ENCODE measurements around the gene LTBR.

Gene LTBR

DNA sequence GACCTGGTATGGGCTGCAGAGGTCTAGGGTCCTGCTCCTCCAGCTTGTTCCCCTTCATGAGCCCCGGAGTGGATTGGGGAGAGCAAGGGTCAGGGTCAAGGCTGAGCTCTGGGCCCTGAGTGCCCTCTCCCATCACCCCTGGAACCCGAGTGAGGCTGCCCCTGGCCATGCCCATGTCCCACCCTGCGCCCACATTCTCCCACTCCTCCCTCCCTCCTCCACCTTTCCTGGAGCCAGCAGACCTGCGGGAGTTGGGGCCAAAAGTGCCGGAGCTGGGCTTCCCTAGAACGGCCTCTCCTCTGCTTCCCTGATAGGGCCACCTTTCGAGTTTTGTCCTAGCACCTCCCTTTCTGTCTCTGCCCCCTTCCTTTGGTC, 9.2 kb upstream of the LTBR start:
- Histone ChIP-seq H3K4me1 (ENCODE audit: control insufficient read depth in 2 of 2, insufficient read depth in 2 of 2, low read length in 2 of 2) (peaks cover 61 to 67% of the 10 kb centered on the region in 2 donors), H3K9ac (ENCODE audit: low read depth in 1 of 2, low read length in 2 of 2) (peak overlapping the region; percentile 84 to 100), H3K9me3 (ENCODE audit: control insufficient read depth in 2 of 2, low read length in 2 of 2) (no peaks in the 10 kb centered on the region), H3K27ac (ENCODE audit: low read depth in 2 of 2, low read length in 2 of 2) (peak overlapping the region; percentile 95 to 99), H3K27me3 (ENCODE audit: control insufficient read depth in 2 of 2, insufficient read depth in 2 of 2, low read length in 2 of 2) (peaks cover 0 to 3% of the 10 kb centered on the region in 2 donors), H3K4me3 (ENCODE audit: low read length in 2 of 2) (peak overlapping the region; percentile 71 to 98), H3K36me3 (ENCODE audit: control insufficient read depth in 2 of 2, insufficient read depth in 2 of 2, low read length in 2 of 2) (peaks cover 0 to 4% of the 10 kb centered on the region in 2 donors)

GRCh38 chr12:6375269-6376078, 8.5 kb upstream of the LTBR start, which contains the start of gene SCNN1A:
Gene SCNN1A, minus strand, starts transcription at chr12:6375563. Its CDS starts 780 bp downstream, at chr12:6374783.
- H3K4me3 ChIP-seq (ENCODE audit: low read length in 2 of 2): peak within 1 kb of the TSS; percentile 71 to 98

DNA sequence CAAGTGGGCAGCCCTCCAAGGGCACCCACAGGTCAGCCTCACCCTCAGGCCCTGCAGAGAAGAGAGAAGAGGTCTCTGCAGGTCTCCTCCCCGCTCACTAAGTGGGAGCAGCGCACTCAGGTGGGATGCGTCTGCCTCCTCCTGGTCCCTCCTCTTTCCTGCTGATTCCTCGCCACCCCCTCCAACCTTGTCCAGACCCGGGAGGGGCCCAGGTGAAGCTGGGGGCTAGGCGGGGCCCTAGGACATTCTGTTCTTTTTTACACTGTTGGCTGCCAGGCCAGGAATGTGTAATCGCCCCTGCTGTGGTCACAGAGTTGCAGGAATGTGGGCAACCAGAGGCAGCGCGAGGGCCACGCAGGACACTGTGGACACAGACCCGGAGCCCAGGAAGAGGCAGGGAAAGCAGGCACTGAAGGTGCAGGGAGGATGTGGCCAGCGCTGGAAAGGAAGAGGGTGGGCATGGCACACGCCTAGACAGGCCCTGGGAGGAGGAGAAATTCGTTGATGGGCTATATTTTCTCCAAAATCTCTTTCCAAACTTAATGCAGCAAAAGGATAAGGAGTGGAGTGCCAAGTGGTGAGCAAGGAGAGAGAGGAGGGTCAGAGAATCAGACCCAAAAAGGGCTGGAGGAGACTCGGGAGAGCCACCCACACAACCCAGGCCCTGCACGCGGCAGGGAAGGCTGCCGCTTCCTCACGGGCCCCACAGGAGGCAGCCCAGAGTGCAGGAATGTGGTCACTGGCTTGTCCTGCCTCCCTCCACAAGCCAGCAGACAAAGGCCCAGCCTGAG, 7.7 kb upstream of the LTBR start:
- H3K9ac ChIP-seq (ENCODE audit: low read depth in 1 of 2, low read length in 2 of 2): peak overlapping the region; percentile 56 to 100
- H3K4me1 ChIP-seq (ENCODE audit: control insufficient read depth in 2 of 2, insufficient read depth in 2 of 2, low read length in 2 of 2): peaks cover 53 to 56% of the 10 kb centered on the region in 2 donors
- H3K27me3 ChIP-seq (ENCODE audit: control insufficient read depth in 2 of 2, insufficient read depth in 2 of 2, low read length in 2 of 2): peaks cover 0 to 3% of the 10 kb centered on the region in 2 donors
- peak overlapping the region; percentile 95 to 99 for H3K27ac ChIP-seq (ENCODE audit: low read depth in 2 of 2, low read length in 2 of 2)
- H3K4me3 ChIP-seq (ENCODE audit: low read length in 2 of 2): peak overlapping the region; percentile 1 to 98
- no peaks in the 10 kb centered on the region for H3K9me3 ChIP-seq (ENCODE audit: control insufficient read depth in 2 of 2, low read length in 2 of 2)
- peaks cover 0 to 4% of the 10 kb centered on the region in 2 donors for H3K36me3 ChIP-seq (ENCODE audit: control insufficient read depth in 2 of 2, insufficient read depth in 2 of 2, low read length in 2 of 2)

More at GRCh38 chr12:6375269-6376078, 8.5 kb upstream of the LTBR start, which contains the start of gene SCNN1A:
- Histone ChIP-seq H3K27me3 (ENCODE audit: control insufficient read depth in 2 of 2, insufficient read depth in 2 of 2, low read length in 2 of 2) (peaks cover 0 to 3% of the 10 kb centered on the region in 2 donors), H3K27ac (ENCODE audit: low read depth in 2 of 2, low read length in 2 of 2) (peak within 1 kb of the TSS; percentile 95 to 99), H3K9me3 (ENCODE audit: control insufficient read depth in 2 of 2, low read length in 2 of 2) (no peaks in the 10 kb centered on the region), H3K36me3 (ENCODE audit: control insufficient read depth in 2 of 2, insufficient read depth in 2 of 2, low read length in 2 of 2) (peaks cover 0 to 4% of the 10 kb centered on the region in 2 donors), H3K9ac (ENCODE audit: low read depth in 1 of 2, low read length in 2 of 2) (peak within 1 kb of the TSS; percentile 84 to 100), H3K4me1 (ENCODE audit: control insufficient read depth in 2 of 2, insufficient read depth in 2 of 2, low read length in 2 of 2) (peaks cover 55 to 60% of the 10 kb centered on the region in 2 donors)

- H3K9me3 ChIP-seq (ENCODE audit: control insufficient read depth in 2 of 2, low read length in 2 of 2): no peaks in the 10 kb centered on the region
- peak overlapping the region; percentile 27 to 100 for H3K9ac ChIP-seq (ENCODE audit: low read depth in 1 of 2, low read length in 2 of 2)
- peaks cover 47 to 50% of the 10 kb centered on the region in 2 donors for H3K4me1 ChIP-seq (ENCODE audit: control insufficient read depth in 2 of 2, insufficient read depth in 2 of 2, low read length in 2 of 2)
- H3K36me3 ChIP-seq (ENCODE audit: control insufficient read depth in 2 of 2, insufficient read depth in 2 of 2, low read length in 2 of 2): peaks cover 0 to 4% of the 10 kb centered on the region in 2 donors
- H3K27me3 ChIP-seq (ENCODE audit: control insufficient read depth in 2 of 2, insufficient read depth in 2 of 2, low read length in 2 of 2): peaks cover 0 to 3% of the 10 kb centered on the region in 2 donors
- H3K4me3 ChIP-seq (ENCODE audit: low read length in 2 of 2): peak overlapping the region; percentile 1 to 98
- H3K27ac ChIP-seq (ENCODE audit: low read depth in 2 of 2, low read length in 2 of 2): peak overlapping the region; percentile 95 to 99
Measured at GRCh38 chr12:6376870-6377666, 6.9 kb upstream of the LTBR start.

DNA sequence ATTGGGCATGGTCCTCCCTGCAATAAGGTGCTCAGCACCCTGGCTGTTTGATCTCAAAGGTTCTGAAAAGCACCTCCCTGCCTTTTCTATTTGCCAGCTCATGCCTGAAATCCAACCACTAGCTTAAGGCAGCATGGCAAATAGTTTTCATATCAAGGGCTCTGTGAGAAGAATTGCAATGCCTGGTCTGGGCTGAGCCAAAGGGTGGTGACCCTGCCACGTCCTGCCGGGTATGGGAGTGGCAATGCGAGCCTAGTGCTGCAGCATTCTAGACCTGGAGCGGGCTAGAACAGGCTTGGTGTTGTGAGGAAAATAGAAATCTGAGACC, 6.3 kb upstream of the LTBR start:
- H3K36me3 ChIP-seq (ENCODE audit: control insufficient read depth in 2 of 2, insufficient read depth in 2 of 2, low read length in 2 of 2): peaks cover 0 to 4% of the 10 kb centered on the region in 2 donors
- H3K27ac ChIP-seq (ENCODE audit: low read depth in 2 of 2, low read length in 2 of 2): peak overlapping the region; percentile 95 to 99
- H3K4me1 ChIP-seq (ENCODE audit: control insufficient read depth in 2 of 2, insufficient read depth in 2 of 2, low read length in 2 of 2): peaks cover 42 to 45% of the 10 kb centered on the region in 2 donors
- no peak overlapping the region for H3K4me3 ChIP-seq (ENCODE audit: low read length in 2 of 2)
- peaks cover 0 to 3% of the 10 kb centered on the region in 2 donors for H3K27me3 ChIP-seq (ENCODE audit: control insufficient read depth in 2 of 2, insufficient read depth in 2 of 2, low read length in 2 of 2)
- no peaks in the 10 kb centered on the region for H3K9me3 ChIP-seq (ENCODE audit: control insufficient read depth in 2 of 2, low read length in 2 of 2)
- H3K9ac ChIP-seq (ENCODE audit: low read depth in 1 of 2, low read length in 2 of 2): peak overlapping the region; percentile 20 to 100

DNA sequence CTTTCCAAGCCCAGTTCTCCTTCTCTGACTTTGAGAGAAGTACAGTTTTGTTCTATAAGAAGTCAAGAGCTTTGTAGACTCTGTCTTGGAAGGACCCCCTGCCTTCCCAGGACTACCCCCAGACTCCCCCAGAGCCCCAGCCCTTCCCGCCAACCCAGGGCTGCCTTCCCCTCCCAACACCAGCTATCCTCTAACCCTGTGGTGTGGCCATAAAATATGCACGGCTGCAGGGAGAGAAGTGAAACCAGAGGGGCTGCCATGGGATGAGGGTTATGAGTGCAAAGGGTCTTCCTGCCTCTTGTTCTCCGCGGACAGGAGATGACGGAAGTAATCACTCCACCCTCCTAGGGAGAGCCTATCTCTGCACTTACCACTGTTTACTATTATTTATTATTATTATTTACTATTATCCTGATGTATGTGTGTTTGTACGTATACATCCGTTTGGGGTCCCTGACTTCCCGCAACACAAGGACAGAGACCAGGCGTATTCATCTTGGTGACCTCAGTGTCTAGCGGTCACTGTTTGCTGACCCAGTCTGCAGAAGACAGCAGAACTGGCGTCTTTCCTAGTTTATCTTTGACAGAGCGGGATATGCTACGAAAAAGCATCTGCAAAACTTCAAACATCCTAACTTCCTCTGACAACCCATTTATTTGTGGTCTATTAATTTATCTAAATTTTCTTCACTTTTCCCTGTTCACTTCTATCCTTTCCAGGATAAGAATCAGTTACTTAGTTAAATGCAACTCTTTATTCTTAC, 5.1 kb upstream of the LTBR start:
- Histone ChIP-seq H3K27me3 (ENCODE audit: control insufficient read depth in 2 of 2, insufficient read depth in 2 of 2, low read length in 2 of 2) (peaks cover 0 to under 1% of the 10 kb centered on the region in 2 donors), H3K9ac (ENCODE audit: low read depth in 1 of 2, low read length in 2 of 2) (no peak overlapping the region), H3K9me3 (ENCODE audit: control insufficient read depth in 2 of 2, low read length in 2 of 2) (no peaks in the 10 kb centered on the region), H3K4me1 (ENCODE audit: control insufficient read depth in 2 of 2, insufficient read depth in 2 of 2, low read length in 2 of 2) (peaks cover 42 to 43% of the 10 kb centered on the region in 2 donors), H3K27ac (ENCODE audit: low read depth in 2 of 2, low read length in 2 of 2) (peak overlapping the region; percentile 46 to 49), H3K36me3 (ENCODE audit: control insufficient read depth in 2 of 2, insufficient read depth in 2 of 2, low read length in 2 of 2) (peaks cover 0 to 4% of the 10 kb centered on the region in 2 donors), H3K4me3 (ENCODE audit: low read length in 2 of 2) (no peak overlapping the region)

DNA sequence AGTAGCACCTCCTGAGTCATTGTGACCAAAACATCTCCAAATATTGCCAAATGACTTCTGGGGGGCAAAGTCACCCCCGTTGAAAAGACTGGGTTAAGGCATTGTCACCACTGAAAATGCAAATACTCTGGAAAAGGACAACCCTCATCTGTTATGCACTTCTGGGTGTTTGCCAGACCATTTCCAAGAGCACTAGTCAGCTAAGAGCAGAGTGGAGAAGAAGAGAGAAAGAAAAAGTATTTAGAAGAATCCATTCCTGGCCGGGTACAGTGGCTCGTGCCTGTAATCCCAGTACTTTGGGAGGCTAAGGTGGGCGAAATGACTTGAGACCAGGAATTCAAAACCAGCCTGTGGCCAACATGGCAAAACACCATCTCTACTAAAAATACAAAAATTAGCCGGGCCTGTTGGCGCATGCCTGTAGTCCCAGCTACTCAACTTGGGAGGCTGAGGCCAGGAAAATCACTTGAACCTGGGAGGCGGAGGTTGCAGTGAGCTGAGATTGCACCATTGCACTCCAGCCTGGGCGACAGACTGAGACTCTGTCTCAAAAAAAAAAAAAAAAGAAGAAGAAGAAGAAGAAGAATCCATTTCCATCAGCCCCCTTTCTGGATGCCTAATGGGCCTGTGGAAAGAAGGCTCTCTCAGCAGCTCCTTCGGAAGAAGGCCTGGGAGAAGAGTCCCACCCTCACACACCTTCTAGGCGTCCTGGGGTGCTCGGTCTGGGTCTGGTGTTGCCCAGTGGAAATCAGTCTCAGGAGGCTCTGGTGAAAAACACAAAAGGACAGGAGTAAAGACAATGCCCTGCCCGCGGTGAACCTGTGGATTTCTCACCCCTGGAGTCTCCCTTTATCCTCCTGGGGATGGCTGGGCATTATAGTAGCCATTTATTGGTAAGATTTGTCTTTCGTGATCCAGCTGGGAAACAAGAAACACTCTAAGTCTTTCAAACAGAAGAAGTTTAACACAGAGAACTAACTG, 3.5 kb upstream of the LTBR start:
- Histone ChIP-seq H3K9me3 (ENCODE audit: control insufficient read depth in 2 of 2, low read length in 2 of 2) (no peaks in the 10 kb centered on the region), H3K36me3 (ENCODE audit: control insufficient read depth in 2 of 2, insufficient read depth in 2 of 2, low read length in 2 of 2) (no peaks in the 10 kb centered on the region), H3K4me1 (ENCODE audit: control insufficient read depth in 2 of 2, insufficient read depth in 2 of 2, low read length in 2 of 2) (peaks cover 50 to 55% of the 10 kb centered on the region in 2 donors), H3K27ac (ENCODE audit: low read depth in 2 of 2, low read length in 2 of 2) (no peak overlapping the region), H3K9ac (ENCODE audit: low read depth in 1 of 2, low read length in 2 of 2) (no peak overlapping the region), H3K4me3 (ENCODE audit: low read length in 2 of 2) (no peak overlapping the region), H3K27me3 (ENCODE audit: control insufficient read depth in 2 of 2, insufficient read depth in 2 of 2, low read length in 2 of 2) (no peaks in the 10 kb centered on the region)

DNA sequence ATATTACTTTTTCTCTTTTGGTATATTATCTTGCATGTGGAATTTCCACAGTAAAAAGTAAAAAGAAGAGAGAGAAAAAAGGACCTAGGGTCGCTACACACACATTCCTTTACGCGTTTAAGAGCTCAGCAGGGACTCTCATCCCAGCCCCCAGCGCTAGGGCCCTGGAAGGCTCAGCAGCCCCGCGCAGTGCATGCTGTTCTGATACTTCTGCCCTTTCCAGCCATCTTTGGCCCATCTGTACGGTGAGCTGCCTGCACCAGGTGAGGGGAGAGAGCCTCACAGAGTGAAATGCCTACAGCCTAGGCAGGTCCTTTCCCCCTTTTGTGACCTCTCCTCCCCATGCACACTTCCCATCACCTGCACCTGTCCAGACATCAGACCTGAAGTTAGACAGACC, 1.6 kb upstream of the LTBR start:
- Histone ChIP-seq H3K27me3 (ENCODE audit: control insufficient read depth in 2 of 2, insufficient read depth in 2 of 2, low read length in 2 of 2) (no peaks in the 10 kb centered on the region), H3K27ac (ENCODE audit: low read depth in 2 of 2, low read length in 2 of 2) (no peak overlapping the region), H3K9ac (ENCODE audit: low read depth in 1 of 2, low read length in 2 of 2) (no peak overlapping the region), H3K9me3 (ENCODE audit: control insufficient read depth in 2 of 2, low read length in 2 of 2) (no peaks in the 10 kb centered on the region), H3K4me1 (ENCODE audit: control insufficient read depth in 2 of 2, insufficient read depth in 2 of 2, low read length in 2 of 2) (peaks cover 31 to 42% of the 10 kb centered on the region in 2 donors), H3K4me3 (ENCODE audit: low read length in 2 of 2) (no peak overlapping the region), H3K36me3 (ENCODE audit: control insufficient read depth in 2 of 2, insufficient read depth in 2 of 2, low read length in 2 of 2) (peaks cover 8 to 11% of the 10 kb centered on the region in 2 donors)

Data from mucosa of rectum (tissue), 2 donors.